ENCODE results near the gene C9orf43.

- TF ChIP-seq SPI1 (IDR thresholded peaks at IDR 0.05; ENCODE audit: borderline replicate concordance, low read depth) (no peak), CTCF (IDR thresholded peaks at IDR 0.05; ENCODE audit: insufficient read depth, low read length) (no peak), POLR2AphosphoS5 (IDR thresholded peaks at IDR 0.05; ENCODE audit: low read depth) (no peak)
Measured at GRCh38 chr9:113472199-113472598, 61.7 kb downstream of the C9orf43 start.

Data from HL-60 (cell line).